ENCODE results near the gene TRMO.
A peak's percentile ranks its signal among the peaks of the same experiment; 100 is the strongest.

TRMO gene

GRCh38 chr9:97873425-97873824, 48.9 kb downstream of the TRMO start:
- Histone ChIP-seq H3K4me1 (ENCODE audit: control insufficient read depth, low read depth, low read length) (peaks cover 7% of the 10 kb centered on the region), H3K36me3 (ENCODE audit: control insufficient read depth, low read depth, low read length) (no peaks in the 10 kb centered on the region), H3K27me3 (ENCODE audit: control insufficient read depth, insufficient read depth, low read length) (no peaks in the 10 kb centered on the region), H3K27ac (ENCODE audit: low read length) (no peak overlapping the region), H3K9me3 (ENCODE audit: control insufficient read depth, low read depth, low read length) (no peaks in the 10 kb centered on the region), H3K4me3 (ENCODE audit: low read length) (no peak overlapping the region), H3K9ac (ENCODE audit: low read length) (no peak overlapping the region)

DNA sequence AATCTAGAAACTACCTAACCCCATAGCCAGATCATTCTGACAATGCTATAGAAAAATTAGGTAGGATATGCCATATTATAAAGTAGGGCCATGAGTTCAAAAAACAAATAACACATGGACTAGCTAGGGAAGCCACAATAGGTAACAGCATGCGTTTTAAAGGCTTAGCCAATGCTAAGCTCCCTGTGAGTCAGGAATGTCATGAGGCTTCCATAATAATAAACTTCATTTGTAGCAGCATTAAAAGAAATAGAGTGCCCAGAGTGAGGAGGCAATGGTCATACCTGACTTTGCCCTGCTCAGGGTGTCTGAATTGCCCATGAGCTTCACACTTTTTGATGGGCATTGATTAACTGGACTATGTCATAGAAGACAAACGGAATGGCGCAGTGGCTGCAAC, 53.4 kb downstream of the TRMO start:
- H3K4me3 ChIP-seq (ENCODE audit: low read length), result no peak overlapping the region
- no peaks in the 10 kb centered on the region for H3K27me3 ChIP-seq (ENCODE audit: control insufficient read depth, insufficient read depth, low read length)
- H3K4me1 ChIP-seq (ENCODE audit: control insufficient read depth, low read depth, low read length), result peaks cover 7% of the 10 kb centered on the region
- H3K9ac ChIP-seq (ENCODE audit: low read length), result no peak overlapping the region
- peaks cover 6% of the 10 kb centered on the region for H3K9me3 ChIP-seq (ENCODE audit: control insufficient read depth, low read depth, low read length)
- H3K27ac ChIP-seq (ENCODE audit: low read length), result no peak overlapping the region
- no peaks in the 10 kb centered on the region for H3K36me3 ChIP-seq (ENCODE audit: control insufficient read depth, low read depth, low read length)

DNA sequence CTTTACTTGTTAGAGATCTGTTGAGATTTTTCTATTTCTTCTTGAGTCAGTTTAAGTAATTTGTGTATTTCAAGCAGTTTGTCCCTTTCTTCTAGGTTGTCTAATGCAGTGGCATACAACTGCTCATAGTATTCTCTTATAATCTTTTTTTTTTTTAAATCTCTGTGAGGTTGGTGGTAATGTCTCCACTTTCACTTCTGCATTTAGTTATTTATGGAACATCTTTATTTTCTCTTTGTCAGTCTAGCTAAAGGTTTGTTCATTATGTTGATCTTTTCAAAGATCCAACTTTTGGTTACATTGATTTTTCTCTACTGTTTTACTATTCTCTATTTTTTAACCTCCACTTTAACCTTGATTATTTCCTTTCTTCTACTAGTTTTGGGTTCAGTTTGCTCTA, 55.5 kb downstream of the TRMO start:
- Histone ChIP-seq H3K27ac (ENCODE audit: low read length) (no peak overlapping the region), H3K27me3 (ENCODE audit: control insufficient read depth, insufficient read depth, low read length) (peaks cover 12% of the 10 kb centered on the region), H3K9me3 (ENCODE audit: control insufficient read depth, low read depth, low read length) (peaks cover 6% of the 10 kb centered on the region), H3K36me3 (ENCODE audit: control insufficient read depth, low read depth, low read length) (no peaks in the 10 kb centered on the region), H3K9ac (ENCODE audit: low read length) (no peak overlapping the region), H3K4me3 (ENCODE audit: low read length) (no peak overlapping the region), H3K4me1 (ENCODE audit: control insufficient read depth, low read depth, low read length) (peaks cover 7% of the 10 kb centered on the region)

DNA sequence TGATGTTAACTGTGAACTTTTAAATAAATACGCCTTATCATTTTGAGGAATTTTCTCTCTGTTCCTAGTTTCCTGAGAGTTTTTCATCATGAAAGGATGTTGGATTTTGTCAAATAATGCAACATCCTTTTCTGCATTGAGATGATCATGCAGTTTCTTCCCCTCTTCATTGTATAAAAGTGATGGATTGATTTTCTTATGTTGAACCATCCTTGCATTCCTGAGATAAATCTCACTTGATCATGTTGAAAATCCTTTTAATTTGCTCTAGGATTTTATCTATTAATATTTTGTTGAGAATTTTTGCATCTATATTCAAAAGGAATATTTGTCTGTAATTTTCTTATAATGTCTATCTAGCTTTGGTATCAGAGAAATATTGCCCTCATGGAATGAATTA, 56.0 kb downstream of the TRMO start:
- peaks cover 6% of the 10 kb centered on the region for H3K9me3 ChIP-seq (ENCODE audit: control insufficient read depth, low read depth, low read length)

GRCh38 chr9:97864396-97864795, 57.9 kb downstream of the TRMO start:
- H3K4me3 ChIP-seq (ENCODE audit: low read length), result no peak overlapping the region

More for the DNA sequence above, 56.0 kb downstream of the TRMO start:
- Histone ChIP-seq H3K4me1 (ENCODE audit: control insufficient read depth, low read depth, low read length) (peaks cover 7% of the 10 kb centered on the region), H3K36me3 (ENCODE audit: control insufficient read depth, low read depth, low read length) (no peaks in the 10 kb centered on the region), H3K9ac (ENCODE audit: low read length) (no peak overlapping the region), H3K27me3 (ENCODE audit: control insufficient read depth, insufficient read depth, low read length) (peaks cover 18% of the 10 kb centered on the region), H3K4me3 (ENCODE audit: low read length) (no peak overlapping the region), H3K27ac (ENCODE audit: low read length) (no peak overlapping the region)

GRCh38 chr9:97863314-97863713, 59.0 kb downstream of the TRMO start:
- H3K27me3 ChIP-seq (ENCODE audit: control insufficient read depth, insufficient read depth, low read length), result peaks cover 48% of the 10 kb centered on the region

More at GRCh38 chr9:97864396-97864795, 57.9 kb downstream of the TRMO start:
- H3K36me3 ChIP-seq (ENCODE audit: control insufficient read depth, low read depth, low read length), result no peaks in the 10 kb centered on the region
- H3K4me1 ChIP-seq (ENCODE audit: control insufficient read depth, low read depth, low read length), result peaks cover 7% of the 10 kb centered on the region
- no peak overlapping the region for H3K9ac ChIP-seq (ENCODE audit: low read length)
- H3K9me3 ChIP-seq (ENCODE audit: control insufficient read depth, low read depth, low read length), result peaks cover 6% of the 10 kb centered on the region
- no peak overlapping the region for H3K27ac ChIP-seq (ENCODE audit: low read length)
- H3K27me3 ChIP-seq (ENCODE audit: control insufficient read depth, insufficient read depth, low read length), result peaks cover 37% of the 10 kb centered on the region

DNA sequence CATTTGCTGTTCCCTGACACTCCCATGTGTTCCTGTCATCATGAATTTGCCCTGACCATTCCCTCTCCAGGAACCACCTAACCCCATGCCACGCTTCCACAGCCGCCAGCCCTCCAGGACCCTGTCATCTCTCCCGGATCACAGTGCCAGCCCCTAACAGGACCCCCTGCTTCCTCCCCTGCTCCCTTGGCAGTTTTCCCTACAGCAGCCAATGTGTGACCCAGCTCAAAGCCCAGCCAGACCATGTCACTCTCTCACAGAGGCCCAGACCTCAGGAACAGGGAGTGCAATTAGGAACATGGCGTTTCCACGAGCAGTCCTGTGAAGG, 61.2 kb downstream of the TRMO start:
- Histone ChIP-seq H3K9me3 (ENCODE audit: control insufficient read depth, low read depth, low read length) (peaks cover under 1% of the 10 kb centered on the region), H3K27ac (ENCODE audit: low read length) (no peak overlapping the region), H3K36me3 (ENCODE audit: control insufficient read depth, low read depth, low read length) (no peaks in the 10 kb centered on the region), H3K4me3 (ENCODE audit: low read length) (no peak overlapping the region), H3K4me1 (ENCODE audit: control insufficient read depth, low read depth, low read length) (no peaks in the 10 kb centered on the region), H3K27me3 (ENCODE audit: control insufficient read depth, insufficient read depth, low read length) (peaks cover 70% of the 10 kb centered on the region), H3K9ac (ENCODE audit: low read length) (no peak overlapping the region)

More at GRCh38 chr9:97863314-97863713, 59.0 kb downstream of the TRMO start:
- H3K9ac ChIP-seq (ENCODE audit: low read length), result no peak overlapping the region
- no peak overlapping the region for H3K27ac ChIP-seq (ENCODE audit: low read length)
- H3K9me3 ChIP-seq (ENCODE audit: control insufficient read depth, low read depth, low read length), result peaks cover 6% of the 10 kb centered on the region
- no peak overlapping the region for H3K4me3 ChIP-seq (ENCODE audit: low read length)
- H3K36me3 ChIP-seq (ENCODE audit: control insufficient read depth, low read depth, low read length), result no peaks in the 10 kb centered on the region
- no peaks in the 10 kb centered on the region for H3K4me1 ChIP-seq (ENCODE audit: control insufficient read depth, low read depth, low read length)

- H3K36me3 ChIP-seq (ENCODE audit: control insufficient read depth, low read depth, low read length), result no peaks in the 10 kb centered on the region
- H3K4me3 ChIP-seq (ENCODE audit: low read length), result no peak overlapping the region
- H3K9me3 ChIP-seq (ENCODE audit: control insufficient read depth, low read depth, low read length), result no peaks in the 10 kb centered on the region
- H3K27me3 ChIP-seq (ENCODE audit: control insufficient read depth, insufficient read depth, low read length), result peaks cover 75% of the 10 kb centered on the region
- H3K9ac ChIP-seq (ENCODE audit: low read length), result no peak overlapping the region
- peaks cover 1% of the 10 kb centered on the region for H3K4me1 ChIP-seq (ENCODE audit: control insufficient read depth, low read depth, low read length)
- H3K27ac ChIP-seq (ENCODE audit: low read length), result no peak overlapping the region
Measured at GRCh38 chr9:97860451-97861147, 61.7 kb downstream of the TRMO start.

GRCh38 chr9:97859346-97859745, 63.0 kb downstream of the TRMO start:
- Histone ChIP-seq H3K4me3 (ENCODE audit: low read length) (no peak overlapping the region), H3K9me3 (ENCODE audit: control insufficient read depth, low read depth, low read length) (no peaks in the 10 kb centered on the region), H3K36me3 (ENCODE audit: control insufficient read depth, low read depth, low read length) (no peaks in the 10 kb centered on the region), H3K27me3 (ENCODE audit: control insufficient read depth, insufficient read depth, low read length) (peaks cover 87% of the 10 kb centered on the region), H3K9ac (ENCODE audit: low read length) (no peak overlapping the region), H3K4me1 (ENCODE audit: control insufficient read depth, low read depth, low read length) (peaks cover 8% of the 10 kb centered on the region), H3K27ac (ENCODE audit: low read length) (no peak overlapping the region)

DNA sequence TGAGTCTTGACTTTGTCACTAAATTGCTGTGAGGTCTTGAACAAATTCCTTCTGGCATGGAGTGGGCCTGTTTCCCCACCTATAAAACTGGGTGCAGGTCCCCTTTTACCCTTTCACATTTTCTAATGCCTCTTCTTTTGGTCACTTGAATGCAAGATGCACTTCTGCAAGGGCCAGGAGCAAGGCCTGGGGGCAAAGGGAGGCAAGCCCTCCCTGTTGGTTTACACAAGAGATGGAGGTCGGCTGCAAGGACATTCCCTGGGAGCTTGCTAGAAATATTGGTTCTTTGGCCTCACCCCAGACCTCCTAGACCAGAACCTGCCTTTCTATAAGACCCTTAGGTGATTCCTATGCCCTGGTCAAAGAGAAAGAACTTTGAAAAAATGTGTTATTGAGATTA, 63.5 kb downstream of the TRMO start:
- Histone ChIP-seq H3K4me1 (ENCODE audit: control insufficient read depth, low read depth, low read length) (peaks cover 8% of the 10 kb centered on the region), H3K4me3 (ENCODE audit: low read length) (no peak overlapping the region), H3K9ac (ENCODE audit: low read length) (no peak overlapping the region), H3K36me3 (ENCODE audit: control insufficient read depth, low read depth, low read length) (no peaks in the 10 kb centered on the region), H3K27ac (ENCODE audit: low read length) (no peak overlapping the region), H3K27me3 (ENCODE audit: control insufficient read depth, insufficient read depth, low read length) (peaks cover 93% of the 10 kb centered on the region), H3K9me3 (ENCODE audit: control insufficient read depth, low read depth, low read length) (no peaks in the 10 kb centered on the region)

DNA sequence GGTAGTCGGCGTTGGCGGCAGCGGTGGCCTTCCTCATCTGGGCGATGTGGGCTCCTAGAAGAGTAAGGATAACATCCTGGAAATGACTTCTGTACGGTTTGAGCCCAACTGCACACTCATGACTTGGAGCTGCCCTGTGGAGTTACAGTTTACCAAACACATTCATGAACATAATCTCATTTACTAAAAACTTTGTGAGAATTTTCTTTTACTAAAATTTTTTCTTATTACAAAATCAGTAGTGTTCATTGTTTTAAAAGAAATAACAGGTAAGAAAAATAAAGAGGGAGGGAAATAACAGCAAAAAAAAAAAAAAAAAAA, 63.9 kb downstream of the TRMO start:
- H3K27me3 ChIP-seq (ENCODE audit: control insufficient read depth, insufficient read depth, low read length), result peaks cover 97% of the 10 kb centered on the region
- no peak overlapping the region for H3K27ac ChIP-seq (ENCODE audit: low read length)

DNA sequence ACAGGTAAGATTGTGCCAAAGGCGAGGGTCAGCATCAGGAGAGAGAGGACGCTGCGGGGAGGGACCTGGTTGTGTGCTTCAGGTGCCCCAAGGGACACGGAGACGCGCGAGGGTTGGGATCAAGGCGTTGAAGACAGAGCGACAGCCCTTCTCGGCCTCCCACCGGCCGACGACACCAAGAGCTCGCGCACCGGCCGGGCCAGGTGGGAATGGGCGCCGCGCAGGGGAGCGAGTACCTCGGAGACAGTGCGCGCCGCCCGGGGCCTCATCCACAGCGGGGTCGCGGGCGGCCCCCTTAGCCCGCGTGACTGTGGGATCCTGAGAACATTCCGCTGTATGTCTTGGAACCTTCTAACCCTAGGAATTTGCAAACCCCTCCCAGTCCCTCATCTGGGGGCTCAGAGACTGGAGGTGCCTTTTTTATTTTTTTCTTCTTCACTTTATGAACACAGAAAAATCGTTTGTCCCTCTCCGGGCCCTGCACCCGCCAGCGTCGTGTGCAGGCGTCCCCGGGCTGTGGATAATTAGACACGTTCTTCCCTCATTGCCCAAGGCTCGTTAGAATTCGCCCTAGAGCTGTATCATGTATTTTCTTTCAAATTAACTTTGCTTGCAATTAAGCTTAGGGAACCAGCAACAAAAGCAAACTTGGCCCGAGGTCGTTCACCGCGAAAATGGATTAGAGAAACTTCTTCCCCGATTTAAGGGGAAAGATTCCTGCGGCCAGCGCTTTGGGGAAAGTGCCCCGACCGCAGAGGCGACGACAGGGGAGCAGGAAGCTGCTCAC, 64.5 kb downstream of the TRMO start:
- Histone ChIP-seq H3K9me3 (ENCODE audit: control insufficient read depth, low read depth, low read length) (no peaks in the 10 kb centered on the region), H3K4me1 (ENCODE audit: control insufficient read depth, low read depth, low read length) (peaks cover 8% of the 10 kb centered on the region), H3K4me3 (ENCODE audit: low read length) (peak overlapping the region; percentile 4), H3K36me3 (ENCODE audit: control insufficient read depth, low read depth, low read length) (no peaks in the 10 kb centered on the region), H3K27ac (ENCODE audit: low read length) (no peak overlapping the region), H3K9ac (ENCODE audit: low read length) (no peak overlapping the region), H3K27me3 (ENCODE audit: control insufficient read depth, insufficient read depth, low read length) (peaks cover 100% of the 10 kb centered on the region)

More for the DNA sequence above, 63.9 kb downstream of the TRMO start:
- H3K36me3 ChIP-seq (ENCODE audit: control insufficient read depth, low read depth, low read length), result no peaks in the 10 kb centered on the region
- peaks cover 8% of the 10 kb centered on the region for H3K4me1 ChIP-seq (ENCODE audit: control insufficient read depth, low read depth, low read length)
- H3K4me3 ChIP-seq (ENCODE audit: low read length), result peak overlapping the region; percentile 4
- H3K9ac ChIP-seq (ENCODE audit: low read length), result no peak overlapping the region
- H3K9me3 ChIP-seq (ENCODE audit: control insufficient read depth, low read depth, low read length), result no peaks in the 10 kb centered on the region

Data from iPS-18a (cell line).